Ovary (tissue), 9 donors: Measurements from ENCODE around the gene LRCH1. TPM values are rescaled to one million over a fixed set of nuclear protein-coding genes. Genes with fewer than 3 reads are reported as not detected.

Experiments used
- DNase-seq, 5 donors: peaks; one replicate each; pipeline ENCODE4 v3.0.0-alpha.2; 2019 to 2020
- H3K27ac ChIP-seq, 2 donors: fragments of 200-600 bp; one replicate each; pipeline versions ENCODE4 v1.5.1 to v1.8.0; 2019 to 2022
- H3K27me3 ChIP-seq: fragments of 200-600 bp; one replicate; pipeline ENCODE4 v1.8.0; 2022
- H3K36me3 ChIP-seq: fragments of 200-600 bp; sonication (generic); one replicate; pipeline ENCODE4 v1.5.1; 2019
- H3K4me1 ChIP-seq: one replicate; pipeline ENCODE4 v1.8.1; 2013; ENCODE audit warnings: mild to moderate bottlenecking, moderate library complexity; ENCODE audit not compliant: insufficient read depth
- H3K4me3 ChIP-seq: fragments of 200-600 bp; sonication (generic); one replicate; pipeline ENCODE4 v1.5.1; 2017
- H3K9me3 ChIP-seq, 2 donors: fragments of 200-600 bp in 1 of 2; sonication (generic) in 1 of 2; one replicate each; pipeline versions ENCODE4 v1.5.1 to v1.8.1; 2013 to 2019; ENCODE audit warnings: mild to moderate bottlenecking in 1 of 2, moderate library complexity in 1 of 2
- CTCF ChIP-seq, 3 donors: fragments of 450-650 bp in 2 of 3; fragments of 200-600 bp in 1 of 3; IDR thresholded peaks; one replicate each; pipeline versions ENCODE4 v1.5.1 to v1.8.0; 2016 to 2022; ENCODE audit warnings: antibody characterized with exemption in 3 of 3, mild to moderate bottlenecking in 1 of 3
- EP300 ChIP-seq: sonication (generic); formaldehyde crosslinking; IDR thresholded peaks from one replicate; pipeline ENCODE4 v1.6.1; 2017; ENCODE audit warnings: antibody characterized with exemption
- POLR2A ChIP-seq: fragments of 450-650 bp; IDR thresholded peaks from one replicate; pipeline ENCODE4 v1.6.1; 2017; ENCODE audit warnings: antibody characterized with exemption, mild to moderate bottlenecking, moderate library complexity
- WGBS, 3 donors: extraction: QIAGEN DNeasy Blood & Tissue Kit in 1 of 3; methylation state at CpG; one replicate each; pipeline versions ENCODE4 v1.1.5 to v1.1.7; 2013 to 2017; 5-methylcytosine and 5-hydroxymethylcytosine counted together
- intact Hi-C, 4 donors: fragments of 100-400 bp; cut with DNase I; formaldehyde crosslinking; loops; one replicate each; pipeline versions ENCODE4 v1.11.0 to v1.15.1; 2022 to 2023
- polyA plus RNA-seq, 2 donors: library from polyadenylated mRNA; stranded (reverse); fragments of 200-250 nt in 1 of 2; fragments of 350-450 nt in 1 of 2; fragmentation: Illumina TruSeq in 1 of 2; extraction: RNeasy Lipid Tissue Mini Kit (QIAGEN cat#74804) in 1 of 2; gene quantifications; one replicate each; pipeline ENCODE4 v1.2.3, GENCODE V29; 2013 to 2014
- total RNA-seq, 7 donors: library from RNA; depleted of rRNA in 2 of 7; stranded (reverse); fragments of >200 nt in 2 of 7; fragmentation: NEBNext Ultra II Directional in 3 of 7; extraction: Animal tissue kit (Norgen Biotek cat#: 25700) in 3 of 7; gene quantifications; one replicate each; pipeline versions ENCODE4 v1.1.0 to v1.2.4, GENCODE V29; 2016 to 2023
- donor health status: DM: no; HTN: no; CAD: no; lungs with moderate emphysema.
- donor health status: DM: no; HTN: no; CAD: no.
- donor health status: Bipolar disorder and iron deficiency.
- donor health status: DM: yes; HTN: yes; CAD: no.
- donor health status: DM: no; HTN: no; CAD: no.
- donor health status: DM: yes; HTN: yes; CAD: no.

LRCH1 gene
- total and polyA plus RNA-seq, 9 donors = 7.6 to 19.3 (median 15.8) TPM

GRCh38 chr13:46554951-46555350 is 2.0 kb downstream of the LRCH1 start:
- intact Hi-C loops = loop anchor here (5.0 to 10.0 kb wide), 4 partner anchors 122 to 170 kb away; no protein-coding TSS in a partner anchor
- Histone ChIP-seq H3K4me1 (peaks cover 1% of the 10 kb centered on the region), H3K4me3 (peak overlapping the region; percentile 65), H3K27ac (peak overlapping the region; percentile 79 to 94), H3K9me3 (no peaks in the 10 kb centered on the region), H3K27me3 (no peaks in the 10 kb centered on the region), H3K36me3 (no peaks in the 10 kb centered on the region)
- TF ChIP-seq POLR2A = no peak
- TF ChIP-seq EP300 = no peak
- TF ChIP-seq CTCF (IDR thresholded peaks at IDR 0.05) = no peak
- DNase-seq = no peak
- WGBS, 3 donors = 13 to 28% (median 24%) methylated on average over 2 of the region's 2 CpGs

- H3K4me3 ChIP-seq = no peak overlapping the region
Measured at GRCh38 chr13:46555722-46556417, 2.9 kb downstream of the LRCH1 start.

DNA sequence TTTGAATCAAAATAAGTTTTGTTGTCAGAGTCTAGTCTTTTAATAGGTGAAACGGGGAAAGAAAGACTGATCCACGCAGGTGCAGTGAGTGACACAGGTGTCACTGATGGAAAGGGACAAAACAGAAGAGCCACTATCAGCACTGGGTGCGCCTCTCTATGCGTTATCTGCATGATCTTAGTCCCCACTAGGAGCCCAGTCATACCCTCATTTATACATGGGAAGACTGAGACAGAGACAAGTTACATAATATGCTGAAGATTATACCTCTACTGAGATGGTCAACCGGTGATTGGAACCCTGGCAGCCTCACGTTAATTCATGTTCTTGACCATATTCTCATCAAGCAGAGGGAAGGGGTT is 3.4 kb downstream of the LRCH1 start:
- Histone ChIP-seq H3K36me3 (no peaks in the 10 kb centered on the region), H3K4me3 (no peak overlapping the region), H3K27me3 (no peaks in the 10 kb centered on the region), H3K9me3 (no peaks in the 10 kb centered on the region), H3K4me1 (peaks cover 1% of the 10 kb centered on the region), H3K27ac (no peak overlapping the region)
- 90 to 92% (median 91%) methylated on average over 6 of the region's 6 CpGs for WGBS, 3 donors
- intact Hi-C loops = loop anchor here in 3 of 4 donors (5.0 to 10.0 kb wide), 3 partner anchors 121 to 168 kb away; no protein-coding TSS in a partner anchor
- TF ChIP-seq CTCF (IDR thresholded peaks at IDR 0.05) (no peak), EP300 (no peak), POLR2A (no peak)
- no peak for DNase-seq

More at GRCh38 chr13:46555722-46556417, 2.9 kb downstream of the LRCH1 start:
- no peak for DNase-seq
- H3K4me1 ChIP-seq = peaks cover 1% of the 10 kb centered on the region
- H3K36me3 ChIP-seq = no peaks in the 10 kb centered on the region
- TF ChIP-seq EP300 (no peak), CTCF (IDR thresholded peaks at IDR 0.05) (no peak), POLR2A (no peak)
- no peak overlapping the region for H3K27ac ChIP-seq
- 51 to 63% (median 61%) methylated on average over 4 of the region's 4 CpGs for WGBS, 3 donors
- H3K27me3 ChIP-seq = no peaks in the 10 kb centered on the region
- intact Hi-C loops = loop anchor here in 3 of 4 donors (5.0 to 10.0 kb wide), 3 partner anchors 121 to 169 kb away; no protein-coding TSS in a partner anchor
- no peaks in the 10 kb centered on the region for H3K9me3 ChIP-seq

DNA sequence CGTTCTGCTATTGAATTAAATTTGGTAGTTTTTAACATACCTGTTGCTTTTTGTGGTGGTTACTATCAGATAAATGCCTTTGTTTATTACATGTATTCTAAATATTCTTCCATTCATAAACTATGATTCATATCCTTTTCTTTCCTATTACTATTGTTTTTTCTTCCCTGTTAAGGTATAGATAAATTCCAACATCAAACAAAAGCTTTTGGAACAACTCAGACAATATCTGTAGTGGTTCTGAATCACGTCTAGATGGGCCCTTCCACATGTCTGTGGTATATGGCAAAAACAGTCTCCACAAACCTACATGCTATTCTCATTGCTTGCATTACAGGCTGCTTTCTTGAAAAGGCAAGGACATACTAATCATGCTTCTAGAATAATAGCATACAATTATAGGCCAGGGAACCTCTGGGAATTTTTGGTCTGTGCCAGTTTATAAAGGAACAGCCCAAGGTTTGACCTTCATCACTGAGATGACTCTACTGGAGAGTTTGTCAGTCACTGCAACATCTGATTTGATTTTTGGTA is 6.4 kb downstream of the LRCH1 start:
- no peak for TF ChIP-seq CTCF (IDR thresholded peaks at IDR 0.05)
- TF ChIP-seq POLR2A = no peak
- no peak for TF ChIP-seq EP300
- peaks cover 4% of the 10 kb centered on the region for H3K4me1 ChIP-seq
- no peaks in the 10 kb centered on the region for H3K9me3 ChIP-seq
- H3K36me3 ChIP-seq = no peaks in the 10 kb centered on the region
- WGBS, 3 donors = 63 to 73% (median 70%) methylated on average over 2 of the region's 2 CpGs
- no peaks in the 10 kb centered on the region for H3K27me3 ChIP-seq
- no peak for DNase-seq
- no peak overlapping the region for H3K4me3 ChIP-seq
- H3K27ac ChIP-seq = no peak overlapping the region
- intact Hi-C loops = loop anchor here in 3 of 4 donors (5.0 to 10.0 kb wide), 3 partner anchors 118 to 165 kb away; no protein-coding TSS in a partner anchor
